Activated CD4-positive, alpha-beta T cell treated with anti-CD3 and anti-CD28 coated beads, Interleukin-2, amount 10 ng/mL, durations not matched to agents 7 days and 5 days (primary cell): ENCODE measurements around the gene CCDC149. TPM values are rescaled to one million over a fixed set of nuclear protein-coding genes. Genes with fewer than 3 reads are reported as not detected.
A peak's percentile ranks its signal among the peaks of the same experiment; 100 is the strongest.

Experiments used
- CTCF ChIA-PET: fragments of 350-600 bp; sonication (Branson Sonifier 250); formaldehyde crosslinking; loops from one replicate; lab custom pipeline; 2021; ENCODE audit warnings: antibody characterized with exemption; lab: Charles Lee
- POLR2A ChIA-PET: fragments of 350-600 bp; sonication (Branson Sonifier 250); formaldehyde crosslinking; loops from one replicate; lab custom pipeline; 2021; ENCODE audit warnings: antibody characterized with exemption; lab: Charles Lee
- DNase-seq: peaks from one replicate; pipeline ENCODE4 v3.0.0-alpha.2; 2020
- H3K27ac Mint-ChIP-seq: one replicate; pipeline ENCODE4 v1.8.0; 2021; ENCODE audit warnings: mild to moderate bottlenecking, moderate library complexity, mixed read lengths
- H3K27me3 Mint-ChIP-seq: one replicate; pipeline ENCODE4 v1.8.0; 2021; ENCODE audit warnings: mixed read lengths
- H3K36me3 Mint-ChIP-seq: one replicate; pipeline ENCODE4 v1.8.0; 2021; ENCODE audit warnings: low read depth, mixed read lengths
- H3K4me1 Mint-ChIP-seq: one replicate; pipeline ENCODE4 v1.8.0; 2021; ENCODE audit warnings: mixed read lengths
- H3K4me3 Mint-ChIP-seq: one replicate; pipeline ENCODE4 v1.8.0; 2021; ENCODE audit warnings: mild to moderate bottlenecking, moderate library complexity, mixed read lengths
- H3K9me3 Mint-ChIP-seq: one replicate; pipeline ENCODE4 v1.8.0; 2021; ENCODE audit warnings: mixed read lengths
- total RNA-seq, 2 experiments: library from RNA; stranded (reverse); gene quantifications; one replicate each; pipeline ENCODE4 v1.2.3, GENCODE V29; 2021

CCDC149 gene
- total RNA-seq: not detected

GRCh38 chr4:24912252-24913118, at the start of gene CCDC149:
Gene CCDC149 (minus strand): TSS chr4:24913042. CDS start chr4:24912864, 178 bp downstream.
- POLR2A ChIA-PET: no interaction called here
- Mint-ChIP-seq H3K27ac (no peak within 1 kb of the TSS), H3K4me3 (peak within 1 kb of the TSS; percentile 40), H3K27me3 (peaks cover 28% of the 10 kb centered on the region), H3K36me3 (peaks cover 2% of the 10 kb centered on the region), H3K9me3 (peaks cover 4% of the 10 kb centered on the region), H3K4me1 (peaks cover 2% of the 10 kb centered on the region)
- no peak for DNase-seq
- CTCF ChIA-PET: no interaction called here

DNA sequence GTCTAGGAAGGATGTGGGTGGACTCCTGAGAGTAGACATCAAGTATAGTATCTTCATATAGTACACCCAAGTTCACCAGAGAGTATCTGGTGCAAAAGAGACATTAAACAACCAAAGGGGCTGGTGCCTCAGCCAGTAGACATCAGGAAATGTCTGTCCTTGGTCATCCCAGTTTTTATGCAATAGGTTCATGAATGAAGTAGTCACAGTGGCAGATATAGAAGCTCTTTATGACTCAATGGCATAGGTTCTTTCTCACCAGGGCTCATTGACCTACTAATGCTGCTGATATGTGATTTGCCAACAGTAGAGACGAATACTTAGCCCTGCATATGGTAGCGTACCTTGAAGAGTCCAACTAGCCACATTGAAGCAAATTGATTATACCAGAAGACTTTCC, 45.0 kb upstream of the CCDC149 start:
- CTCF ChIA-PET: no interaction called here
- Mint-ChIP-seq H3K27me3 (no peaks in the 10 kb centered on the region), H3K4me3 (no peak overlapping the region)

GRCh38 chr4:24956763-24957162, 43.9 kb upstream of the CCDC149 start:
- Mint-ChIP-seq H3K9me3 (peaks cover 2% of the 10 kb centered on the region), H3K27me3 (no peaks in the 10 kb centered on the region), H3K4me1 (no peaks in the 10 kb centered on the region), H3K36me3 (no peaks in the 10 kb centered on the region), H3K4me3 (no peak overlapping the region), H3K27ac (no peak overlapping the region)
- POLR2A ChIA-PET: no interaction called here
- CTCF ChIA-PET: interaction anchor here (0.6 kb wide), 1 partner anchor 178 kb away, joined by 4 read pairs; no protein-coding TSS in a partner anchor
- no peak for DNase-seq

More for the DNA sequence above, 45.0 kb upstream of the CCDC149 start:
- POLR2A ChIA-PET: no interaction called here
- Mint-ChIP-seq H3K36me3 (no peaks in the 10 kb centered on the region), H3K9me3 (peaks cover under 1% of the 10 kb centered on the region), H3K27ac (no peak overlapping the region), H3K4me1 (no peaks in the 10 kb centered on the region)
- DNase-seq: no peak

GRCh38 chr4:24956091-24956490, 43.2 kb upstream of the CCDC149 start:
- no peak overlapping the region for H3K27ac Mint-ChIP-seq
- no peak overlapping the region for H3K4me3 Mint-ChIP-seq
- H3K36me3 Mint-ChIP-seq: no peaks in the 10 kb centered on the region
- DNase-seq: no peak
- H3K9me3 Mint-ChIP-seq: peaks cover 2% of the 10 kb centered on the region
- ChIA-PET POLR2A (no interaction called here), CTCF (no interaction called here)
- no peaks in the 10 kb centered on the region for H3K4me1 Mint-ChIP-seq
- no peaks in the 10 kb centered on the region for H3K27me3 Mint-ChIP-seq

GRCh38 chr4:24952667-24953066, 39.8 kb upstream of the CCDC149 start:
- Mint-ChIP-seq H3K36me3 (no peaks in the 10 kb centered on the region), H3K27me3 (no peaks in the 10 kb centered on the region), H3K9me3 (peaks cover 2% of the 10 kb centered on the region), H3K4me1 (no peaks in the 10 kb centered on the region), H3K4me3 (no peak overlapping the region), H3K27ac (no peak overlapping the region)
- CTCF ChIA-PET: no interaction called here
- no peak for DNase-seq
- POLR2A ChIA-PET: no interaction called here

- no peak overlapping the region for H3K4me3 Mint-ChIP-seq
- H3K27me3 Mint-ChIP-seq: no peaks in the 10 kb centered on the region
- no peaks in the 10 kb centered on the region for H3K4me1 Mint-ChIP-seq
- H3K27ac Mint-ChIP-seq: no peak overlapping the region
- ChIA-PET CTCF (no interaction called here), POLR2A (no interaction called here)
- peaks cover 2% of the 10 kb centered on the region for H3K9me3 Mint-ChIP-seq
- H3K36me3 Mint-ChIP-seq: no peaks in the 10 kb centered on the region
- no peak for DNase-seq
Observed at GRCh38 chr4:24949970-24950369, 37.1 kb upstream of the CCDC149 start.

- POLR2A ChIA-PET: no interaction called here
- Mint-ChIP-seq H3K27me3 (no peaks in the 10 kb centered on the region), H3K4me1 (no peaks in the 10 kb centered on the region), H3K9me3 (peaks cover 9% of the 10 kb centered on the region), H3K4me3 (no peak overlapping the region), H3K36me3 (no peaks in the 10 kb centered on the region), H3K27ac (no peak overlapping the region)
- no peak for DNase-seq
- CTCF ChIA-PET: no interaction called here
Observed at GRCh38 chr4:24937917-24938281, 25.1 kb upstream of the CCDC149 start.

GRCh38 chr4:24937176-24937916, 24.5 kb upstream of the CCDC149 start:
- Mint-ChIP-seq H3K27ac (no peak overlapping the region), H3K36me3 (no peaks in the 10 kb centered on the region), H3K4me3 (no peak overlapping the region), H3K4me1 (no peaks in the 10 kb centered on the region), H3K9me3 (peaks cover 10% of the 10 kb centered on the region), H3K27me3 (no peaks in the 10 kb centered on the region)
- POLR2A ChIA-PET: no interaction called here
- no peak for DNase-seq
- CTCF ChIA-PET: no interaction called here

DNA sequence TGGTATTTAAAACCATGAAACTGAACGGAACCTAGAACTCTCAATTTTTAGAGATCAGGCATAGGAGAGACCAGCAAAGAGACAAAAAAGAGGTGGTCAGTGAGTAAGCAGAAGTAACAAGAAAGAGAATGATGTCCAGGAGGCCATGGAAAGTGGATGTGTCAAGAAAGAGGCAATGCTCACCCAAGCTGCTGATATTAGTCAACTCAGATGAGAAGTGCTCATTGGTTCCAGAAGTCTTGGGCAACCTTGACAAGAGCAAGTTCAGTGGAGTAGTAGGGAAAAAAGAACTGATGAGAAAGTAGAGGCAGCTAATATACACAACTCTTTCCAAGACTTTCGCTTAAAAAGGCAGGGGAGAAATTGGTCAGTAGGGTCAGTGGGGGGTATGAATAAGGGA, 23.0 kb upstream of the CCDC149 start:
- DNase-seq: no peak
- H3K4me1 Mint-ChIP-seq: no peaks in the 10 kb centered on the region
- ChIA-PET POLR2A (no interaction called here), CTCF (no interaction called here)
- no peak overlapping the region for H3K4me3 Mint-ChIP-seq
- H3K27me3 Mint-ChIP-seq: no peaks in the 10 kb centered on the region
- H3K27ac Mint-ChIP-seq: no peak overlapping the region
- H3K36me3 Mint-ChIP-seq: no peaks in the 10 kb centered on the region
- peaks cover 10% of the 10 kb centered on the region for H3K9me3 Mint-ChIP-seq

DNA sequence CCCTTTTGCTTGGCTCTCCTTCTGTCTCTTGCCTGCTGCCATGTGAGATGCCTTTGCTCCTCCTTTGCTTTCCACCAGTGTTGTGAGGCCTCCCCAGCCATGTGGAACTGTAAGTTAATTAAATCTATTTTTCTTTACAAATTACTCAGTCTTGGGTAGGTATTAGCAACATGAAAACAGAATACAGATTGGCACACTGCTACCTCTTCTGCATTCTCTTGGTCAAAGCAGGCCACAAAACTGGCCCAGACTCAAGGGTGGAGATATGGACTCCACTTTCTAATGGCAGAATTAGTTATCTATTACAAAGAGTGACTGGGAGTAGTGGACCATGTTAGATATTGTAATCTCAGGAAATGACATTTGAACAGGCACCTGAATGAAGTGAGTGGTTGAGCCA, 21.5 kb upstream of the CCDC149 start:
- ChIA-PET POLR2A (no interaction called here), CTCF (no interaction called here)
- no peak for DNase-seq
- Mint-ChIP-seq H3K9me3 (peaks cover 10% of the 10 kb centered on the region), H3K36me3 (no peaks in the 10 kb centered on the region), H3K4me1 (no peaks in the 10 kb centered on the region), H3K27me3 (no peaks in the 10 kb centered on the region), H3K4me3 (no peak overlapping the region), H3K27ac (no peak overlapping the region)

DNA sequence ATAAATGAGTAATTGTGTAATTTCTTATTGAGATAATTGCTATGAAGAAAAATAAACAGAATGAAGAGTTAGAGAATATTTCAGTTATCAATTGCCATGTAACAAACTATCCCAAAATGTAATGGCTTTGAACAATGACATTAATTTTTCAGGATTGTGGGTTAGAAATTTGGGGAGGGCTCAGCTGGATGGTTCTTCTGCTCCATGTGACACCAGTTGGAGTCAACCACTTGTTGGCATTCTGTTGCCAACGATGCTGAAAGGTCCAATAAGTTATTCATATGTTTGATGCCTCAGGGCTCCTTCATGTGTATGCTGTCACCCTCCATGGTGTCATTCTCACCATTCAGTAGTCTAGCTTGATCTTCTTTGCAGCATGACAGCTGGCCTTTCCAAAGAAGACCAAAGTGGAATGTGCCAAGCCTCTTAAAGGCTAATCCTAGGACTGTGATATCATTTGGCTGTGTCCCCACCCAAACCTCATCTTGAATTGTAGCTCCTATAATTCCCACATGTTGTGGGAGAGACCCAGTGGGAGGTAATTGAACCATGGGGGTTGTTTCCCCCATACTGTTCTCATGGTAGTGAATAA, 20.9 kb upstream of the CCDC149 start:
- no peaks in the 10 kb centered on the region for H3K27me3 Mint-ChIP-seq
- no peak for DNase-seq
- no peak overlapping the region for H3K27ac Mint-ChIP-seq
- no peaks in the 10 kb centered on the region for H3K4me1 Mint-ChIP-seq
- H3K4me3 Mint-ChIP-seq: no peak overlapping the region
- peaks cover 10% of the 10 kb centered on the region for H3K9me3 Mint-ChIP-seq
- H3K36me3 Mint-ChIP-seq: no peaks in the 10 kb centered on the region
- CTCF ChIA-PET: interaction anchor here (0.7 kb wide), 1 partner anchor 10 kb away, joined by 3 read pairs; no protein-coding TSS in a partner anchor
- POLR2A ChIA-PET: no interaction called here

DNA sequence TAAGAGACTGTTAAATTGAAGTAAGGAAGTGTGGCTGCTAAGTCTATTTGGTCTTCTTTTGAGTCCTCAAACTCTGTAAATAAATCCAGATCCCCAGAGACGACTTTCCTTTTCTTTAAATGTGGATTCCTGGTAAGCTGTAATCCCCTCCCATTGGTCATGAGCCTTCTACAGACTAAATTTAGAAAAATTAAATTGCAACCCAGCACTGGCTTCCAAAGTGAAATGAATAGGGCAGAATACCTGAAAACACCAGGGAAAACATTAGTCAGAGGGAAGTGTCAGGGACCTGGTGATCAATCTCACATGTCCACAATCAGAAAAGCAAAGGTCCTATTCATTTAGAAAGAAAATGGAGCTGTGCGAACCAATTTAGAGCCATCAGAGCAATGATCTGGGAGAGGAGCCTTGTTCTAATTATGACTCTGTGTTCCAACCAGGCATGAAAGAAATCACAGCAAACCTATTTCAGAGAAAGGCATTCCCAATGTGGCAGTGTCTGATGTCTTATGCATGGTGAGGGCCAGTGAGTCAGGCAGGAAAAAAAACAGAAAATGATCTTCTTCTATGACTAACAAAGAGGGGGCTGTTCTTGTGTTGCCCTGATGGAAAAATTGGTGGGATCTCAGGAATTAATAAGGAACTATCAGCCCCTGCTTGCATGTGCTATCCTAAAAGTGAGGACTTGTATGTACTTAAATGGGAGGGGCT, 19.8 kb upstream of the CCDC149 start:
- DNase-seq: no peak
- peaks cover 9% of the 10 kb centered on the region for H3K9me3 Mint-ChIP-seq
- no peaks in the 10 kb centered on the region for H3K27me3 Mint-ChIP-seq
- H3K4me1 Mint-ChIP-seq: no peaks in the 10 kb centered on the region
- H3K27ac Mint-ChIP-seq: no peak overlapping the region
- CTCF ChIA-PET: no interaction called here
- H3K4me3 Mint-ChIP-seq: no peak overlapping the region
- POLR2A ChIA-PET: no interaction called here
- no peaks in the 10 kb centered on the region for H3K36me3 Mint-ChIP-seq
